Adrenal gland (tissue), 5 donors: Measurements from ENCODE around the gene SYT14.

ENCODE experiments used
- POLR2A ChIP-seq, 2 donors: fragments of 450-650 bp; IDR thresholded peaks; one replicate each; pipeline ENCODE4 v1.6.1; 2017; ENCODE audit warnings: antibody characterized with exemption in 2 of 2, mild to moderate bottlenecking in 2 of 2, moderate library complexity in 1 of 2
- TF ChIP-seq, protein P1 (sequence below), 6 experiments: fragments of 450-650 bp in 4 of 6; fragments of 200-600 bp in 2 of 6; sonication (generic) in 1 of 6; IDR thresholded peaks; 1 replicate in 5 of 6; 2 replicates in 1 of 6; pipeline versions ENCODE4 v1.5.1 to v1.8.0; 2016 to 2021; ENCODE audit warnings: antibody characterized with exemption in 6 of 6, mild to moderate bottlenecking in 2 of 6, moderate library complexity in 1 of 6
- donor health status: DM: no; HTN: no; CAD: no.

DNA sequence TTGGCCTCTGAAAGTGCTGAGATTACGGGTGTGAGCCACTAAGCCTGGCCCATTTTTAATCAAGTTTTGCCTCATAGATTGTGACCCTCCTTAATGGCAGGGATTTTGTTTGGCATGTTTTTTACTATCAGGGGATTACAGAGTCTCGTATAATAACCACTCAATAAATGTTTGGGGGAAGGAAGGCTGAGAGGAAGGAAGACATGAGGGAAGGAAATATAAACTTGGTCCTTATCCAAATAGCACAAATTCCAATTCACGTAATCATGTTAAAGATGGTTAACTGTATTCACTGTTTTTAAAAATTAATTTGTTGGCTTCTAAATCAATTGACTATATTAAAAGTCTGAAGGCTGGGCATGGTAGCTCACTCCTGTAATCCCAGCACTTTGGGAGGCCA, 263.7 kb downstream of the SYT14 start:
- TF ChIP-seq, protein P1, sequence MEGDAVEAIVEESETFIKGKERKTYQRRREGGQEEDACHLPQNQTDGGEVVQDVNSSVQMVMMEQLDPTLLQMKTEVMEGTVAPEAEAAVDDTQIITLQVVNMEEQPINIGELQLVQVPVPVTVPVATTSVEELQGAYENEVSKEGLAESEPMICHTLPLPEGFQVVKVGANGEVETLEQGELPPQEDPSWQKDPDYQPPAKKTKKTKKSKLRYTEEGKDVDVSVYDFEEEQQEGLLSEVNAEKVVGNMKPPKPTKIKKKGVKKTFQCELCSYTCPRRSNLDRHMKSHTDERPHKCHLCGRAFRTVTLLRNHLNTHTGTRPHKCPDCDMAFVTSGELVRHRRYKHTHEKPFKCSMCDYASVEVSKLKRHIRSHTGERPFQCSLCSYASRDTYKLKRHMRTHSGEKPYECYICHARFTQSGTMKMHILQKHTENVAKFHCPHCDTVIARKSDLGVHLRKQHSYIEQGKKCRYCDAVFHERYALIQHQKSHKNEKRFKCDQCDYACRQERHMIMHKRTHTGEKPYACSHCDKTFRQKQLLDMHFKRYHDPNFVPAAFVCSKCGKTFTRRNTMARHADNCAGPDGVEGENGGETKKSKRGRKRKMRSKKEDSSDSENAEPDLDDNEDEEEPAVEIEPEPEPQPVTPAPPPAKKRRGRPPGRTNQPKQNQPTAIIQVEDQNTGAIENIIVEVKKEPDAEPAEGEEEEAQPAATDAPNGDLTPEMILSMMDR (IDR thresholded peaks at IDR 0.05) = no peak
- no peak for TF ChIP-seq POLR2A (IDR thresholded peaks at IDR 0.05)
